Adipocyte (in vitro differentiated cells): Measurements from ENCODE around the gene APOBEC3F.

Source experiments
- DNase-seq: peaks from one replicate; pipeline ENCODE4 v3.0.0-alpha.2; 2015; ENCODE audit warnings: low read depth
- H3K27me3 ChIP-seq: replicated peaks from 2 replicates; pipeline ENCODE4 v1.7.0; 2013; ENCODE audit warnings: mild to moderate bottlenecking, low read length, moderate library complexity; ENCODE audit not compliant: control insufficient read depth, insufficient read depth
- H3K36me3 ChIP-seq: 2 replicates; pipeline ENCODE4 v1.7.0; 2013; ENCODE audit warnings: low read length, mild to moderate bottlenecking, moderate library complexity; ENCODE audit not compliant: control insufficient read depth, insufficient read depth, severe bottlenecking
- H3K4me1 ChIP-seq: 2 replicates; pipeline ENCODE4 v1.7.0; 2013; ENCODE audit warnings: mild to moderate bottlenecking, low read length, moderate library complexity; ENCODE audit not compliant: control insufficient read depth, insufficient read depth
- H3K4me3 ChIP-seq: 2 replicates; pipeline ENCODE4 v1.7.0; 2013; ENCODE audit warnings: mild to moderate bottlenecking, low read length, moderate library complexity
- H3K9ac ChIP-seq: 2 replicates; pipeline ENCODE4 v1.7.0; 2013; ENCODE audit warnings: mild to moderate bottlenecking, low read length, moderate library complexity
- H3K9me3 ChIP-seq: 2 replicates; pipeline ENCODE4 v1.7.0; 2013; ENCODE audit warnings: mild to moderate bottlenecking, low read length, moderate library complexity; ENCODE audit not compliant: control insufficient read depth

Gene APOBEC3F

GRCh38 chr22:39087881-39088684 lies 47.4 kb downstream of the APOBEC3F start:
- Histone ChIP-seq H3K4me1 (no peaks in the 10 kb centered on the region), H3K4me3 (no peak overlapping the region), H3K9ac (no peak overlapping the region), H3K9me3 (no peaks in the 10 kb centered on the region), H3K36me3 (no peaks in the 10 kb centered on the region), H3K27me3 (peaks cover 28% of the 10 kb centered on the region)
- no peak for DNase-seq

GRCh38 chr22:39088685-39089032 lies 48.0 kb downstream of the APOBEC3F start:
- Histone ChIP-seq H3K9me3 (no peaks in the 10 kb centered on the region), H3K4me3 (no peak overlapping the region), H3K9ac (no peak overlapping the region), H3K27me3 (peaks cover 28% of the 10 kb centered on the region), H3K36me3 (no peaks in the 10 kb centered on the region), H3K4me1 (no peaks in the 10 kb centered on the region)
- no peak for DNase-seq

DNA sequence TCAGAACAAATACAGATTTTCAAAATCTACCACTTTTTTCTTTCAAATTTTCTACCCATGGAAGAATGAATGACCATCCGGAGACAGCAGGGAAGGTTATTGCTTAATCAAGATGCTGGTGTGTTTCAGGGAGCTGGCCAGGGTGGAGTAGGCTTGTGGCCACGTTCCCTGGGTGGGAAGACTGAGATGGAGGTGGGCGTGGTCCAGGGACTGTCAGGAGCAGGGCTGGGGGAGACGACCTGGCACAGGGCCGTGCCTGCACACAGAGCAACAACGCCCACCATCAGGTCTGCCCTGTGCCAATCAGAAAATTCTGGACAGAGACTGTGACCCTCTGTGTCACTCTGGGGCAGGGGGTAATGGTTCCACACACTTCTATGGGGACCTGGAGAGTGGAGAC lies 49.3 kb downstream of the APOBEC3F start:
- no peak overlapping the region for H3K9ac ChIP-seq
- no peak overlapping the region for H3K4me3 ChIP-seq
- no peaks in the 10 kb centered on the region for H3K36me3 ChIP-seq
- DNase-seq: no peak
- no peaks in the 10 kb centered on the region for H3K4me1 ChIP-seq
- no peaks in the 10 kb centered on the region for H3K9me3 ChIP-seq
- peaks cover 29% of the 10 kb centered on the region for H3K27me3 ChIP-seq

- Histone ChIP-seq H3K36me3 (no peaks in the 10 kb centered on the region), H3K9ac (no peak overlapping the region), H3K4me1 (no peaks in the 10 kb centered on the region), H3K27me3 (peaks cover 32% of the 10 kb centered on the region), H3K4me3 (no peak overlapping the region), H3K9me3 (no peaks in the 10 kb centered on the region)
- DNase-seq: no peak
Observed at GRCh38 chr22:39090426-39091064, 49.9 kb downstream of the APOBEC3F start.

GRCh38 chr22:39091126-39092081 lies 50.7 kb downstream of the APOBEC3F start:
- H3K9me3 ChIP-seq: no peaks in the 10 kb centered on the region
- no peak for DNase-seq
- peaks cover 32% of the 10 kb centered on the region for H3K27me3 ChIP-seq
- H3K4me1 ChIP-seq: no peaks in the 10 kb centered on the region
- no peaks in the 10 kb centered on the region for H3K36me3 ChIP-seq
- no peak overlapping the region for H3K4me3 ChIP-seq
- H3K9ac ChIP-seq: no peak overlapping the region

DNA sequence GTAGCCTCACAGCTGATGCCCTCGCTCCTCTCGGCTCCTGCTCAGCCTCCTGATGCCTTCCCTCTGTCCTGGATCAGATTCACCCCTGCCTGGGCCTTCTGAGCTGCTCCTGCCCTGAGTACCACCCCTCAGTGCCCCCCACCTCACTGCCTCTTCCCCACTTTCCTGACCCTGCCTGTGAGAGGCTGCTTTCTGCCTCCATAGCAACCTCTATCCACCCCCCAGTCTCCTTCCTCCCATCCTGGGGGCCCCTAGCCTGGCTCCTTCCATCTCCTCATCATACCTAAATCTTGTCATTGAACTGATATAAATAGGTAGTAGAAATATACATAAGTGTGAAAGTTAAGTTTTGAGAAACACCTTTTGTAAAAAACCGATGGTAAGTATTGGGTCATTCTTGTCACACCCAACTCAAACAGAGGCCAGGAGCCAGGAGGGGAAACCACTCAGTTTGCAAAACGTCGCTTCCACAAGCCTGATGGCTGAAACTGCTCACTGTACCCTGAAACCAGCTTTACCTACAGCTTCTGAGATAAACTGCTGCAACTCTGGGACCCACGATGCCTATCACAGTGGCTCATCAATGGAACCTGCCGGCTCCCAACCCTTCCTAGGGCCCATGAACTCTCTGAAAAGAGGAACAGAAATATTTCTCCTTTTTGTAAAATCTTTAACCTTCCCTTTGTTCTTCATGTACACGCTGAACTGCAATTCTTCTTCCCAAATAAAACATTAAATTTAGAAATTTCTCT lies 51.6 kb downstream of the APOBEC3F start:
- H3K27me3 ChIP-seq: peaks cover 32% of the 10 kb centered on the region
- no peaks in the 10 kb centered on the region for H3K36me3 ChIP-seq
- H3K9ac ChIP-seq: no peak overlapping the region
- peaks cover 3% of the 10 kb centered on the region for H3K4me1 ChIP-seq
- no peaks in the 10 kb centered on the region for H3K9me3 ChIP-seq
- no peak overlapping the region for H3K4me3 ChIP-seq
- no peak for DNase-seq

DNA sequence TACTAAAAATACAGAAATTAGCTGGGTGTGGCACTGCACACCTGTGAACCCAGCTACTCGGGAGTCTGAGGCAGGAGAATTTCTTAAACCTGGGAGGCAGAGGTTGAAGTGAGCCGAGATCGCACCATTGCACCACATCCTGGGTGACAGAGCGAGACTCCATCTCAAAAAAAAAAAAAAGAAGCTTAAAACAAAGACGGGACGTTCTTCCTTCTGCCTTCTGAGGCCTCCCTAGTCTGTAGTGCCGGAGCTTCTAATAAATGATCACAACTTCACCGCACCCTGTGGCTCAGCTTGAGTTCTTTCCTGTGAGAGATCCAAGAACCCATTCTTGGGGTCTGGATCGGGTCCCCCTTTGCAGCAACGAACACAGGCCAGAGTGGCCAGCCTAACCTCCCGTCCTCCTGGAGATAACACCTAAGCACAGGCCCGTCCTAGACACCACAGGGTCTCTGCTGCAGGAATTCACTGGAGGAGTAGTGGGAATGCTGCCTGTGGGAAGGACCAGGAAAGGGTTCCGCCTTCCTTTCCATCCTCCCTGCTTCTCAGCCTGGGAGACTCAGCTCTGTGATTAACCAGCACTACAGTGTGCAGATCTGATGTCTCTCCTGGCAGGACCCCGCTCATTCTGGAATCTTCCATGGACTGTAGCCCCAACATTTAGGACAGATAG lies 54.2 kb downstream of the APOBEC3F start:
- peaks cover 6% of the 10 kb centered on the region for H3K4me1 ChIP-seq
- H3K36me3 ChIP-seq: no peaks in the 10 kb centered on the region
- no peaks in the 10 kb centered on the region for H3K9me3 ChIP-seq
- DNase-seq: no peak
- H3K4me3 ChIP-seq: no peak overlapping the region
- H3K27me3 ChIP-seq: peaks cover 29% of the 10 kb centered on the region
- no peak overlapping the region for H3K9ac ChIP-seq

DNA sequence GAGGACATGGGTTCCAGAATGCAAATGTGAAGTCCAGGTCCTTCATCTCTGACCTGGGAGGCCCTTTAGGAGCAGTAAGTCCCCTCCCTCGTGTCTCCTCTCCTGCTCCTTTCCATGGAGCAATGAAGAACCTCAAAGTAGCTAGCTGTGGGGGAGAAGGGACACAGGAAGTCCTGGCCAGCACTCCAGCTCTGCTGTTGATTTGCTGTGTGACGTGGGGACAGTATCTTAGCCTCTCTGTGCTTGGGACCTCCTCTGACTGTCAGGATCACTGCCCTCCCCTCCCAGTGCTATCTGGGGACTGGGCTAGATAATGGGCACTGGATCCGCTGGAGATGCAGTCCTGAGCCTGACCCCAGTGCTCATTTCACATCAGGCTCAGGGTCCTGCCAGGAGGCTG lies 55.3 kb downstream of the APOBEC3F start:
- H3K9ac ChIP-seq: no peak overlapping the region
- H3K27me3 ChIP-seq: peaks cover 19% of the 10 kb centered on the region
- no peak for DNase-seq
- no peak overlapping the region for H3K4me3 ChIP-seq
- H3K4me1 ChIP-seq: peaks cover 6% of the 10 kb centered on the region
- no peaks in the 10 kb centered on the region for H3K36me3 ChIP-seq
- H3K9me3 ChIP-seq: no peaks in the 10 kb centered on the region

DNA sequence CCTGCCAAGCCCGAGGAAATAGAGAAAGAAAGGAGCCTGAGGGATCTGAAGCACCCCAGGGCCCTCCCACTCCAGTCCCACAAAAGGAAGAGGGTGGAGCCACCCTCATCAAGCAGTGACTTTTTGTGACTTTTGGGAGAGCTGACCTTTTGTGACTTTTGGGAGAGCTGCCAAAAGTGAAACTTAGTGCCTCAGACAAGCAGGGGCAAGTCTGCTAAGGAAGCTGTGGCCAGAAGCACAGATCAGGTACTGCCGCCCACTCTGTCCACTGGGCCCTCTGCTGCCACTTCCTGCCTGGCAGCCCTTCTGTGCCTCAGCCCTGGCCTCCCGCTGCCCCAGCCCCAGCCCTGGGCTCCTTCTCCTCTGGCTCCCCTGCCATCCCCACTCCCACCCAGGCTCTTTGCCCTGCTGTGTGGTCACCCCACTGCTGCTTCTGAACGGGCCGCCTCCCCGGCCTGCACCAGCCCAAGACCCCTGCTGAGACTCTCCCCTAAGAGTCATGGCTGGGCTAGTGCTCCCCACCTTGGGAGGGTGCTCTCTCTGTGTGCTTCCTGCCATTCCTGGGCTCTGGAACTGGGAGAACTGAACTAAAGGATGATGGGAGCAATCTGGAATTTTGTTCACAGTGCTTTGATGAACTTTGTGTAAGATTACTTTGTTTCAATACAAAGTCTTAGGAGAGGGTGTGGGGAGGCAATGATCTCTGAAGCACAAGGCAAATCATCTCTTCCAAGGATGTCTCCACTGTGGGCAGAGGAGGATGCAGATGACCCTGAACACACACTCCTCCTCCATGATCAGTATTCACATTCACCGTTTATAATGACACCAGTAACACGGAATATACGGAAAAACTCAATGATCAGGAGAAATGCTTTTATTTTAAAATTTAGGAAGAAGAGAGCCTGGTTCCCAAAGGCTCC lies 56.7 kb downstream of the APOBEC3F start, which contains the start of gene APOBEC3H:
TSS of gene APOBEC3H (plus strand) at position 147 of the 923 bp plus-strand sequence. CDS start 3,035 bp downstream, outside the sequence.
- H3K9me3 ChIP-seq: no peaks in the 10 kb centered on the region
- H3K4me1 ChIP-seq: peaks cover 6% of the 10 kb centered on the region
- H3K9ac ChIP-seq: no peak within 1 kb of the TSS
- peaks cover 8% of the 10 kb centered on the region for H3K27me3 ChIP-seq
- no peak within 1 kb of the TSS for H3K4me3 ChIP-seq
- DNase-seq: peak; percentile 6
- no peaks in the 10 kb centered on the region for H3K36me3 ChIP-seq
